HepG2 (cell line): ENCODE measurements around the gene CYP26A1. TPM values are rescaled to one million over a fixed set of nuclear protein-coding genes. Genes with fewer than 3 reads are reported as not detected.

Experiments
- ATAC-seq: fragments of 200-7000 bp; cut with Tn5 transposase; 3 replicates; pipeline ENCODE4 v1.9.1; 2020; ENCODE audit warnings: mild to moderate bottlenecking, moderate library complexity
- BruUV-seq: library from RNA; stranded (reverse); fragments of 400-500 nt; replicated peaks from 2 replicates; lab custom pipeline; 2021; lab: Mats Ljungman, UMichigan
- CTCF ChIA-PET: fragments of 300-600 bp; formaldehyde crosslinking; extraction: SDS; loops from one replicate; lab custom pipeline; 2021; ENCODE audit warnings: low total read pairs, inconsistent platforms, low intra/inter-chr PET ratio; lab: Yijun Ruan, JAX
- POLR2A ChIA-PET: fragments of 350-600 bp; sonication (Branson Sonifier 250); formaldehyde crosslinking; loops from one replicate; lab custom pipeline; 2020; ENCODE audit warnings: antibody characterized with exemption, inconsistent platforms; lab: Yijun Ruan, JAX
- DNase-seq: peaks from one replicate; pipeline ENCODE4 v3.0.0-alpha.2; 2015; ENCODE audit warnings: low spot score
- FAIRE-seq: peaks from 3 replicates; lab custom pipeline; 2011; peaks lifted over from hg19 to GRCh38; lab: Jason Lieb, UNC
- H2AFZ ChIP-seq: one replicate; pipeline ENCODE4 v1.6.1; 2011; ENCODE audit warnings: low read length, inconsistent platforms
- H3K27ac ChIP-seq: fragments of 300-600 bp; 3 replicates; pipeline ENCODE4 v1.8.0; 2011; ENCODE audit warnings: mixed run types, mild to moderate bottlenecking, mixed read lengths, low read length, inconsistent platforms; ENCODE audit not compliant: insufficient read depth; ENCODE audit errors: extremely low read length
- H3K27me3 ChIP-seq, 2 experiments: fragments of 200-600 bp in 1 of 2; 2 replicates in 1 of 2; 3 replicates in 1 of 2; pipeline versions ENCODE4 v1.6.0 to v1.8.0; 2011; ENCODE audit warnings: low read length in 2 of 2, mild to moderate bottlenecking in 2 of 2, moderate library complexity in 2 of 2, inconsistent platforms in 1 of 2; ENCODE audit not compliant: insufficient read depth in 2 of 2, control insufficient read depth in 1 of 2
- H3K36me3 ChIP-seq, 2 experiments: fragments of 200-600 bp in 1 of 2; replicated peaks in 1 of 2; 2 replicates in 1 of 2; 3 replicates in 1 of 2; pipeline versions ENCODE4 v1.5.1 to v1.8.0; 2011; ENCODE audit warnings: low read length in 2 of 2, inconsistent platforms in 1 of 2; ENCODE audit not compliant: insufficient read depth in 2 of 2, control insufficient read depth in 1 of 2
- H3K4me1 ChIP-seq: 2 replicates; pipeline ENCODE4 v1.5.1; 2012; ENCODE audit warnings: low read length, inconsistent platforms; ENCODE audit not compliant: insufficient read depth
- H3K4me2 ChIP-seq: 2 replicates; pipeline ENCODE4 v1.6.0; 2011; ENCODE audit warnings: low read depth, low read length, inconsistent platforms
- H3K4me3 ChIP-seq, 3 experiments: fragments of 200-600 bp in 1 of 3; sonication (generic), shearing (Covaris generic) in 1 of 3; replicated peaks in 1 of 3; 2 replicates each; pipeline ENCODE4 v1.5.1; 2011 to 2016; ENCODE audit warnings: low read length in 3 of 3, inconsistent platforms in 2 of 3, low read depth in 2 of 3, mild to moderate bottlenecking in 2 of 3, control low read depth in 1 of 3, mixed read lengths in 1 of 3; ENCODE audit not compliant: insufficient read depth in 1 of 3
- H3K79me2 ChIP-seq: one replicate; pipeline ENCODE4 v1.6.1; 2011; ENCODE audit warnings: low read length, inconsistent platforms; ENCODE audit not compliant: insufficient read depth
- H3K9ac ChIP-seq: 2 replicates; pipeline ENCODE4 v1.6.0; 2011; ENCODE audit warnings: mild to moderate bottlenecking, low read depth, low read length, inconsistent platforms; ENCODE audit not compliant: insufficient read depth
- H3K9me3 ChIP-seq: 2 replicates; pipeline ENCODE4 v1.5.1; 2012; ENCODE audit warnings: mild to moderate bottlenecking, low read length
- H4K20me1 ChIP-seq: 2 replicates; pipeline ENCODE4 v1.6.0; 2011; ENCODE audit warnings: inconsistent platforms, mild to moderate bottlenecking, low read length, moderate library complexity; ENCODE audit not compliant: insufficient read depth
- ATAD3A ChIP-seq: sonication (generic); formaldehyde crosslinking; IDR thresholded peaks from 2 replicates; pipeline ENCODE4 v1.4.0; 2020; ENCODE audit warnings: missing genetic modification reagents
- CEBPB ChIP-seq: IDR thresholded peaks from 2 replicates; pipeline ENCODE4 v1.6.1; 2011; ENCODE audit warnings: low read depth, low read length, improper control_type of control experiment, borderline replicate concordance
- ETV5 ChIP-seq: IDR thresholded peaks from 2 replicates; pipeline ENCODE4 v1.6.1; 2018; ENCODE audit warnings: missing biosample characterization, missing genetic modification reagents, inconsistent platforms, borderline replicate concordance
- MAFK ChIP-seq, 2 experiments: IDR thresholded peaks in 1 of 2; conservative IDR thresholded peaks in 1 of 2; 2 replicates each; pipeline ENCODE4 v1.6.1; 2011; ENCODE audit warnings: improper control_type of control experiment in 2 of 2, low read length in 2 of 2
- MATR3 ChIP-seq: sonication (generic); formaldehyde crosslinking; IDR thresholded peaks from 2 replicates; pipeline ENCODE4 v1.4.0; 2020; ENCODE audit warnings: missing genetic modification reagents
- MIER3 ChIP-seq: IDR thresholded peaks from 2 replicates; pipeline ENCODE4 v1.6.1; 2016; ENCODE audit warnings: missing compliant biosample characterization, borderline replicate concordance
- PLRG1 ChIP-seq: fragments of 450-650 bp; conservative IDR thresholded peaks from 2 replicates; pipeline ENCODE4 v1.6.1; 2016
- PRDM15 ChIP-seq: sonication (generic); formaldehyde crosslinking; IDR thresholded peaks from 2 replicates; pipeline ENCODE4 v1.4.0; 2020; ENCODE audit warnings: missing genetic modification reagents
- RARA ChIP-seq: IDR thresholded peaks from 2 replicates; pipeline ENCODE4 v1.6.1; 2016; ENCODE audit warnings: missing genetic modification reagents, missing compliant biosample characterization
- SALL2 ChIP-seq: sonication (generic); formaldehyde crosslinking; IDR thresholded peaks from 2 replicates; pipeline ENCODE4 v1.8.1; 2023; ENCODE audit warnings: mild to moderate bottlenecking, missing genetic modification reagents, inconsistent platforms
- ZNF274 ChIP-seq: sonication (generic); formaldehyde crosslinking; IDR thresholded peaks from 2 replicates; pipeline ENCODE4 v1.5.1; 2020; ENCODE audit warnings: mild to moderate bottlenecking, missing genetic modification reagents
- ZNF709 ChIP-seq: sonication (generic); formaldehyde crosslinking; IDR thresholded peaks from 2 replicates; pipeline ENCODE4 v1.5.0; 2020; ENCODE audit warnings: mild to moderate bottlenecking, missing genetic modification reagents
- ZSCAN29 ChIP-seq: sonication (generic); formaldehyde crosslinking; conservative IDR thresholded peaks from 2 replicates; pipeline ENCODE4 v1.4.0; 2020; ENCODE audit warnings: mild to moderate bottlenecking, missing genetic modification reagents
- WGBS: methylation state at CpG from one replicate; pipeline ENCODE4 v1.1.6; 2017; ENCODE audit warnings: low lambda C conversion rate; 5-methylcytosine and 5-hydroxymethylcytosine counted together
- in situ Hi-C: cut with HindIII; loops from 2 replicates; pipeline ENCODE4 v1.10.0; 2017; ENCODE audit warnings: low pct_unique_long_range_greater_than_20kb; ENCODE audit not compliant: extremely low pct_ligation_motif_present
- intact Hi-C: fragments of 100-400 bp; cut with micrococcal nuclease; formaldehyde crosslinking; loops from one replicate; pipeline ENCODE4 v1.10.0; 2022; ENCODE audit not compliant: unreplicated experiment
- polyA plus RNA-seq, 8 experiments: library from polyadenylated mRNA; depleted of rRNA in 3 of 8; stranded (reverse) in 7 of 8; unstranded in 1 of 8; fragments of >200 nt; fragmentation: Illumina TruSeq in 4 of 8; extraction: Trizol in 4 of 8; gene quantifications; 2 replicates each; pipeline versions ENCODE4 v1.2.1 to v1.2.3, GENCODE V29; 2011 to 2016; ENCODE audit warnings: low read depth in 4 of 8, missing spikeins in 1 of 8, mixed read lengths in 1 of 8; ENCODE audit not compliant: insufficient read depth in 1 of 8
- total RNA-seq, 5 experiments: library from RNA; depleted of rRNA; stranded (reverse); fragments of >200 nt; fragmentation: Illumina TruSeq; extraction: Trizol; gene quantifications; 2 replicates each; pipeline ENCODE4 v1.2.3, GENCODE V29; 2016; ENCODE audit warnings: low read depth in 1 of 5

Gene CYP26A1
- total and polyA plus RNA-seq, 2 of the 13 experiments (the other 11 are each of a cell fraction or from before 2014, with no cell fraction given) = 0.15 TPM; not detected in 1

GRCh38 chr10:93077860-93078337 lies 4.2 kb downstream of the CYP26A1 start (continued):
- TF ChIP-seq ZNF274 (CRISPR knock-in tag) (no peak), MATR3 (no peak), ATAD3A (CRISPR knock-in tag) (no peak), MAFK (conservative IDR thresholded peaks at IDR 0.05 in 1 of 2, IDR thresholded peaks at IDR 0.05 in 1 of 2; ENCODE audit: low read length in 2 of 2) (0 out of 4 replicates have a peak, but pooled peaks of 1 of the 2 experiments have one; percentile 11), PLRG1 (no peak), RARA (CRISPR knock-in tag) (peak; percentile 75), PRDM15 (CRISPR knock-in tag) (no peak), ZSCAN29 (CRISPR knock-in tag) (no peak)

- no peak overlapping the region for H2AFZ ChIP-seq
- intact Hi-C loops = loop anchor here (1.0 to 10.0 kb wide), 3 partner anchors 195 to 272 kb away; no protein-coding TSS in a partner anchor
- H3K79me2 ChIP-seq = no peaks in the 10 kb centered on the region
- no peak; the same call in 2 of the 3 replicates for ATAC-seq
- TF ChIP-seq ZNF709 = 0 out of 2 replicates have a peak, but pooled peaks have one; percentile 34
- TF ChIP-seq SALL2 (CRISPR knock-in tag) = no peak
- TF ChIP-seq CEBPB = peak; percentile 81
- TF ChIP-seq ETV5 (CRISPR knock-in tag) = no peak
- no peak for TF ChIP-seq MIER3
- ChIA-PET CTCF (interaction anchor here (1.3 to 3.5 kb wide), 3 partner anchors 73 to 273 kb away, joined by 3 to 20 read pairs (median 9); no protein-coding TSS in a partner anchor), POLR2A (no interaction called here)
- H3K27me3 ChIP-seq = peaks cover under 1 to 22% of the 10 kb centered on the region in 2 experiments; a peak in 4 of 5 replicates
- in situ Hi-C loops = loop anchor here (5.0 to 10.0 kb wide), 2 partner anchors 215 to 272 kb away; no protein-coding TSS in a partner anchor
- no peaks in the 10 kb centered on the region for H3K36me3 ChIP-seq
- BruUV-seq = no TSS peak
- H4K20me1 ChIP-seq = no peaks in the 10 kb centered on the region
- no peak for FAIRE-seq
- 49% methylated on average over 3 of the region's 9 CpGs for WGBS
- no peak for DNase-seq
- no peaks in the 10 kb centered on the region for H3K9me3 ChIP-seq
- no peak overlapping the region for H3K4me3 ChIP-seq
- no peak overlapping the region for H3K9ac ChIP-seq
- peak overlapping the region; percentile 33 for H3K4me2 ChIP-seq
- H3K27ac ChIP-seq = no peak overlapping the region
- peaks cover 41% of the 10 kb centered on the region for H3K4me1 ChIP-seq
Measured at GRCh38 chr10:93079663-93080349, 6.1 kb downstream of the CYP26A1 start.
